Upper lobe of right lung (tissue), 1 donor: Measurements from ENCODE around the gene CSGALNACT2. TPM values are rescaled to one million over a fixed set of nuclear protein-coding genes. Genes with fewer than 3 reads are reported as not detected.
A peak's percentile ranks its signal among the peaks of the same experiment; 100 is the strongest.

Experiments used
- ATAC-seq: fragments of 200-7000 bp; cut with Tn5 transposase; one replicate; pipeline ENCODE4 v1.9.1; 2020; ENCODE audit warnings: mild to moderate bottlenecking, moderate library complexity
- DNase-seq: peaks from one replicate; pipeline ENCODE4 v3.0.0-alpha.2; 2020
- H3K27ac ChIP-seq: fragments of 200-600 bp; one replicate; pipeline ENCODE4 v1.8.0; 2022
- H3K27me3 ChIP-seq: fragments of 200-600 bp; one replicate; pipeline ENCODE4 v1.8.0; 2022; ENCODE audit warnings: mild to moderate bottlenecking
- H3K36me3 ChIP-seq: fragments of 200-600 bp; one replicate; pipeline ENCODE4 v1.8.0; 2022
- H3K4me1 ChIP-seq: fragments of 200-600 bp; one replicate; pipeline ENCODE4 v1.8.0; 2022
- H3K4me3 ChIP-seq: fragments of 200-600 bp; one replicate; pipeline ENCODE4 v1.8.0; 2022; ENCODE audit warnings: mild to moderate bottlenecking
- H3K9me3 ChIP-seq: fragments of 200-600 bp; one replicate; pipeline ENCODE4 v1.8.0; 2022
- CTCF ChIP-seq: fragments of 200-600 bp; IDR thresholded peaks from one replicate; pipeline ENCODE4 v1.8.0; 2022; ENCODE audit warnings: antibody characterized with exemption
- intact Hi-C: fragments of 100-400 bp; cut with DNase I; formaldehyde crosslinking; loops from one replicate; pipeline ENCODE4 v1.11.0; 2022
- total RNA-seq: library from RNA; stranded (reverse); fragmentation: NEBNext Ultra II Directional; extraction: Animal tissue kit (Norgen Biotek cat#: 25700); gene quantifications from one replicate; pipeline ENCODE4 v1.2.1, GENCODE V29; 2021
- donor health status: DM: no; HTN: yes; CAD: no; lungs with severe emphysema.

CSGALNACT2 gene
- total RNA-seq, 1 donor from 2014 or later, result 40.8 TPM

DNA sequence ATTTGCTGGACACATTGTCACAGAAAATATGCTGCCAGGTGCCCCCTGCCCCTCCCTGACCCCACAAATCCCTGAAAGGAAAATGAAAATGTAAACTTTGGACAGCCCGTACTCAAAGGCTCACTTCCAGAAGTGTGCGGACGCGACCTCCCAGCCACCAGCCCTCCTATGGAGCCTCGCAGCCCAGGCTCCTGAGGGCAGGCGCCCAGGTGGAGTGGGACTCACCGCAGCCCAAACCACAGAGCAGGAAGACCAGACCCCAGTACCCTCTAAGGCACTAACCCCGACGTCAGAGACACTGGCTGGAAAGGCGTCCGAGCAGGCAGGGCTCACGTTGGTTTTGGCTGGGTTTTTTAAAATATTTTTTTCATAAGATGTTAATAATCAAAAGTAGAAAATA, 57.3 kb downstream of the CSGALNACT2 start:
- no peak overlapping the region for H3K27ac ChIP-seq

GRCh38 chr10:43196131-43196980, 58.1 kb downstream of the CSGALNACT2 start:
- no peaks in the 10 kb centered on the region for H3K27me3 ChIP-seq
- no peaks in the 10 kb centered on the region for H3K9me3 ChIP-seq
- H3K36me3 ChIP-seq, result no peaks in the 10 kb centered on the region
- no peak overlapping the region for H3K4me3 ChIP-seq
- DNase-seq (peak; percentile 57), ATAC-seq (no peak)
- TF ChIP-seq CTCF, result no peak
- intact Hi-C loops, result no loop called here
- H3K4me1 ChIP-seq, result no peaks in the 10 kb centered on the region
- no peak overlapping the region for H3K27ac ChIP-seq

More for the DNA sequence above, 57.3 kb downstream of the CSGALNACT2 start:
- DNase-seq (no peak), ATAC-seq (no peak)
- Histone ChIP-seq H3K4me1 (no peaks in the 10 kb centered on the region), H3K9me3 (no peaks in the 10 kb centered on the region), H3K4me3 (no peak overlapping the region), H3K27me3 (no peaks in the 10 kb centered on the region), H3K36me3 (no peaks in the 10 kb centered on the region)
- intact Hi-C loops, result no loop called here
- TF ChIP-seq CTCF, result no peak

GRCh38 chr10:43196981-43197833, 59.0 kb downstream of the CSGALNACT2 start:
- Histone ChIP-seq H3K4me3 (no peak overlapping the region), H3K27me3 (no peaks in the 10 kb centered on the region), H3K27ac (no peak overlapping the region), H3K9me3 (no peaks in the 10 kb centered on the region), H3K36me3 (no peaks in the 10 kb centered on the region), H3K4me1 (peaks cover 6% of the 10 kb centered on the region)
- intact Hi-C loops, result no loop called here
- no peak for TF ChIP-seq CTCF
- DNase-seq, result peak; percentile 54
- no peak for ATAC-seq

DNA sequence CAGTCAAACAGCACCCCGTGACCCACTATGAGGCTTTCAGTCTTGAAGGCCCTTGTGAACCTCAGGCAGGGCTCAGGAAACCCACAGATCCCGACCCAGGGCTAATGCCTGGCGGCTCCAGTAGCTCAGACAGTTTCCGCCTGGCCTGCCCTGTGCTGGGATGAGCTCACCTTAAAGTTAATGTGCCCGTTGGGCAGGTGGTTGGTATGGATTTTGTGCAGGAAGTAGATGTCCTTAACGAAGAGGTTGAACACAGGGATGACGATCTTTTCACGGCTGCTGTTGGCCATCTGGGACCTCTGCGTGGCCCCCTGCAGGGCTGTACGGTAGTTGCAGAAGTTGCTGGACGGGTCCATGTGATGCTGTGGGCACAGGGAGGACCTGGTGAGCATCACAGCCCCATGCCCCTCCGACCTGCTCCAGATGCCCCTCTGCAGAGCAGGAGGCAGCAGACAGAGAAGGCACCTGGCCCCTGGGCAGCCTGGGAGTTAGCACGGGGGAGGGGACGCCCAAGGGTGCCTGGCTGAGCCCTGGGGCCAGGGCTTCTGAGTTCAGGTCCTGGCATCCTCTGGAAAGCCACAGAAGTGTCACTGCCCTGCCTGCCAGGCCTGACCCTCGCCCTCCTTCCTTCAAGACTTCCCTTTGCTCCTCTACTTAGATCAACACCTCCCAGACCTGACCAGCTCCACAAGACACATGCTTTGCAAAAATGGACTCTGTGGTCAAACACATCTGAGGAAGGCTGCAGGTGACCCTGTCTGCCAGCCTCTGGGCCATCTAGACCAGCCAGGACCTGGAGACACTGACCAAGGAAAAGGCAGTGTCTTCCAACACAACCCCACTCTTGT, 59.8 kb downstream of the CSGALNACT2 start:
- H3K36me3 ChIP-seq, result no peaks in the 10 kb centered on the region
- intact Hi-C loops, result no loop called here
- H3K9me3 ChIP-seq, result no peaks in the 10 kb centered on the region
- DNase-seq (peak; percentile 66), ATAC-seq (peak; percentile 13)
- TF ChIP-seq CTCF, result peak; percentile 36
- H3K27ac ChIP-seq, result no peak overlapping the region
- peaks cover 6% of the 10 kb centered on the region for H3K4me1 ChIP-seq
- H3K4me3 ChIP-seq, result no peak overlapping the region
- no peaks in the 10 kb centered on the region for H3K27me3 ChIP-seq

- TF ChIP-seq CTCF, result no peak
- no peak for ATAC-seq
- no peak overlapping the region for H3K4me3 ChIP-seq
- H3K27ac ChIP-seq, result no peak overlapping the region
- H3K27me3 ChIP-seq, result no peaks in the 10 kb centered on the region
- H3K9me3 ChIP-seq, result no peaks in the 10 kb centered on the region
- intact Hi-C loops, result no loop called here
- peak; percentile 49 for DNase-seq
- H3K36me3 ChIP-seq, result no peaks in the 10 kb centered on the region
- H3K4me1 ChIP-seq, result peaks cover 6% of the 10 kb centered on the region
Measured at GRCh38 chr10:43198682-43199005, 60.4 kb downstream of the CSGALNACT2 start.
